Activated CD8-positive, alpha-beta memory T cell treated with anti-CD3 and anti-CD28 coated beads, Interleukin-2, amount 50 U/mL, for 1 hour (primary cell): ENCODE data around the gene PDXP.
"Not testable (repeated sequence)": the region's sequence is repeated elsewhere in the genome, so short reads cannot be mapped to it uniquely, and the experiment has no call there.

Source experiments
- DNase-seq: peaks from one replicate; pipeline ENCODE4 v3.0.0-alpha.2; 2020; ENCODE audit errors: extremely low read depth

The PDXP gene

GRCh38 chr22:37674951-37675929 lies 16.7 kb downstream of the PDXP start, which contains the start of gene LGALS1:
LGALS1 (plus strand) TSS chr22:37675636; CDS start chr22:37675703, 67 bp downstream.
- no peak for DNase-seq

GRCh38 chr22:37675930-37676735 lies 17.6 kb downstream of the PDXP start:
- DNase-seq: no peak

GRCh38 chr22:37676736-37677492 lies 18.4 kb downstream of the PDXP start:
- peak; percentile 89 for DNase-seq

- DNase-seq: peak; percentile 27
Measured at GRCh38 chr22:37677493-37677974, 19.0 kb downstream of the PDXP start.

GRCh38 chr22:37678372-37678771 lies 19.8 kb downstream of the PDXP start:
- no peak for DNase-seq

GRCh38 chr22:37679670-37680069 lies 21.1 kb downstream of the PDXP start:
- no peak for DNase-seq

GRCh38 chr22:37680191-37680851 lies 21.8 kb downstream of the PDXP start:
- no peak for DNase-seq

GRCh38 chr22:37681001-37681424 lies 22.5 kb downstream of the PDXP start:
- no peak for DNase-seq

GRCh38 chr22:37681556-37682049 lies 23.1 kb downstream of the PDXP start:
- peak; percentile 35 for DNase-seq

- no peak for DNase-seq
Measured at GRCh38 chr22:37684803-37685615, 26.5 kb downstream of the PDXP start.

- peak; percentile 39 for DNase-seq
Measured at GRCh38 chr22:37686002-37686982, 27.8 kb downstream of the PDXP start, which contains the start of gene NOL12. NOL12 (plus strand) TSS chr22:37686343; CDS start chr22:37686393, 50 bp downstream.

- DNase-seq: no peak
Measured at GRCh38 chr22:37690407-37690806, 31.9 kb downstream of the PDXP start.

GRCh38 chr22:37690901-37691504 lies 32.5 kb downstream of the PDXP start:
- no peak for DNase-seq

GRCh38 chr22:37692627-37693285 lies 34.2 kb downstream of the PDXP start:
- no peak for DNase-seq

- not testable (repeated sequence) for DNase-seq
Measured at GRCh38 chr22:37694131-37694530, 35.6 kb downstream of the PDXP start.

- DNase-seq: not testable (repeated sequence)
Measured at GRCh38 chr22:37696260-37696656, 37.7 kb downstream of the PDXP start.
